Glomerular visceral epithelial cell (primary cell): Measurements from ENCODE around the gene KRTAP5-9.
"Not testable (repeated sequence)": the region's sequence is repeated elsewhere in the genome, so short reads cannot be mapped to it uniquely, and the experiment has no call there.

Experiments used
- DNase-seq: peaks from one replicate; pipeline ENCODE4 v3.0.0-alpha.2; 2016; ENCODE audit errors: extremely low spot score

KRTAP5-9 gene

GRCh38 chr11:71548120-71548519 lies at the start of gene KRTAP5-9:
KRTAP5-9 (plus strand) TSS chr11:71548420; CDS start chr11:71548658, 238 bp downstream.
- no peak for DNase-seq

GRCh38 chr11:71499125-71499524 lies 49.1 kb upstream of the KRTAP5-9 start:
- no peak for DNase-seq

GRCh38 chr11:71499546-71499945 lies 48.7 kb upstream of the KRTAP5-9 start:
- no peak for DNase-seq

GRCh38 chr11:71500601-71501021 lies 47.6 kb upstream of the KRTAP5-9 start:
- no peak for DNase-seq

GRCh38 chr11:71501071-71501985 lies 46.9 kb upstream of the KRTAP5-9 start:
- no peak for DNase-seq

GRCh38 chr11:71502026-71502425 lies 46.2 kb upstream of the KRTAP5-9 start:
- DNase-seq, result no peak

GRCh38 chr11:71502871-71503435 lies 45.3 kb upstream of the KRTAP5-9 start:
- no peak for DNase-seq

- no peak for DNase-seq
These were observed 43.7 kb upstream of the KRTAP5-9 start for GRCh38 chr11:71504531-71504930.

GRCh38 chr11:71505001-71505400 lies 43.2 kb upstream of the KRTAP5-9 start:
- DNase-seq, result no peak

- no peak for DNase-seq
These were observed 42.4 kb upstream of the KRTAP5-9 start for GRCh38 chr11:71505781-71506180.

GRCh38 chr11:71507102-71507501 lies 41.1 kb upstream of the KRTAP5-9 start:
- DNase-seq, result no peak

- no peak for DNase-seq
These were observed 29.4 kb upstream of the KRTAP5-9 start for GRCh38 chr11:71518506-71519471.

- DNase-seq, result no peak
These were observed 28.7 kb upstream of the KRTAP5-9 start for GRCh38 chr11:71519546-71519945.

- DNase-seq, result no peak
These were observed 22.9 kb upstream of the KRTAP5-9 start for GRCh38 chr11:71525188-71525937.

GRCh38 chr11:71525938-71526495 lies 22.2 kb upstream of the KRTAP5-9 start:
- no peak for DNase-seq

GRCh38 chr11:71526796-71527575 lies 21.2 kb upstream of the KRTAP5-9 start, which contains the start of gene KRTAP5-7:
KRTAP5-7 (plus strand) TSS chr11:71527267; CDS start chr11:71527301, 34 bp downstream.
- not testable (repeated sequence) for DNase-seq

- no peak for DNase-seq
These were observed 20.5 kb upstream of the KRTAP5-9 start for GRCh38 chr11:71527576-71528210.

GRCh38 chr11:71530602-71531001 lies 17.6 kb upstream of the KRTAP5-9 start:
- DNase-seq, result no peak

GRCh38 chr11:71532036-71532610 lies 16.1 kb upstream of the KRTAP5-9 start:
- DNase-seq, result no peak
